Measurements from ENCODE around the gene ASIC3. TPM values are rescaled to one million over a fixed set of nuclear protein-coding genes. Genes with fewer than 3 reads are reported as not detected.

ASIC3 gene
- total and polyA plus RNA-seq, 2 of the 4 experiments (the other 2 are of a cell fraction): 0.74 TPM; not detected in 1

GRCh38 chr7:151032936-151033863 lies 15.1 kb upstream of the ASIC3 start:
- Histone ChIP-seq H3K14ac (replicated peaks; ENCODE audit: low read depth, low read length) (no peak overlapping the region), H3K27ac (ENCODE audit: insufficient read depth, low read length) (no peak overlapping the region), H3K56ac (ENCODE audit: extremely low read depth, insufficient read depth, low read length) (no peak overlapping the region), H4K91ac (ENCODE audit: insufficient read depth, low read depth, low read length) (no peak overlapping the region), H4K20me1 (ENCODE audit: insufficient read depth, low read length) (no peaks in the 10 kb centered on the region), H3K23ac (ENCODE audit: low read depth, low read length) (no peak overlapping the region), H3K27me3 (ENCODE audit: control insufficient read depth, insufficient read depth, low read length) (no peaks in the 10 kb centered on the region), H3K79me1 (ENCODE audit: low read depth in 1 of 2, low read length in 2 of 2) (peaks cover 10 to 26% of the 10 kb centered on the region in 2 experiments; a peak in 3 of 4 replicates), H3K4ac (ENCODE audit: low read depth, low read length) (no peak overlapping the region), H2AFZ (replicated peaks; ENCODE audit: low read length, poor library complexity) (no peak overlapping the region), H2BK15ac (ENCODE audit: low read depth, low read length) (no peak overlapping the region), H2AK5ac (ENCODE audit: low read depth, low read length) (no peak overlapping the region), H3K9me3 (ENCODE audit: control insufficient read depth, insufficient read depth, low read length) (no peaks in the 10 kb centered on the region), H3K4me3 (ENCODE audit: insufficient read depth, low read depth, low read length) (no peak overlapping the region), H3K18ac (ENCODE audit: low read depth, low read length) (no peak overlapping the region), H3K36me3 (ENCODE audit: control insufficient read depth, insufficient read depth, low read length) (peaks cover 30% of the 10 kb centered on the region), H2BK120ac (ENCODE audit: low read depth, low read length) (no peak overlapping the region), H4K8ac (ENCODE audit: low read depth in 2 of 2, low read length in 2 of 2) (no peak overlapping the region), H2BK5ac (ENCODE audit: low read depth, low read length, poor library complexity, severe bottlenecking) (no peak overlapping the region), H4K5ac (ENCODE audit: low read depth, low read length) (no peak overlapping the region), H3K9ac (ENCODE audit: low read depth, low read length) (no peak overlapping the region), H3K9me1 (ENCODE audit: insufficient read depth, low read length) (peaks cover 3% of the 10 kb centered on the region; the same call in 1 of the 2 replicates), H3K4me1 (ENCODE audit: control insufficient read depth, insufficient read depth, low read length) (peaks cover 3% of the 10 kb centered on the region; the same call in 1 of the 2 replicates), H3K4me2 (ENCODE audit: low read depth, low read length) (no peak overlapping the region), H2BK20ac (ENCODE audit: low read depth, low read length) (no peak overlapping the region), H2AK9ac (replicated peaks; ENCODE audit: low read depth, low read length, poor library complexity) (no peak overlapping the region)
- TF ChIP-seq ELK1 (IDR thresholded peaks at IDR 0.05; ENCODE audit: borderline replicate concordance, low read depth, low read length) (no peak), CTCF (conservative IDR thresholded peaks at IDR 0.05; ENCODE audit: low read depth, low read length) (0 out of 2 replicates have a peak, but pooled peaks have one; percentile 8)
- CTCF ChIA-PET: interaction anchor here (0.5 kb wide), 1 partner anchor 21 kb away, joined by 3 read pairs; no protein-coding TSS in a partner anchor
- no TSS peak for BruUV-seq (replicated peaks)
- DNase-seq: no peak
- intact Hi-C loops (cut with micrococcal nuclease): no loop called here
- no peak for ATAC-seq (ENCODE audit: low read depth)
- POLR2A ChIA-PET (ENCODE audit: unreplicated experiment): no interaction called here
- dilution Hi-C loops (cut with HindIII; ENCODE audit: low sequenced_read_pairs, unreplicated experiment): no loop called here
- 80% methylated on average over 3 of the region's 17 CpGs; no CpG with 5 or more reads in 1 of the 2 experiments for WGBS, 2 experiments (ENCODE audit: extremely low coverage in 2 of 2, insufficient read length in 1 of 2)
- in situ Hi-C loops (cut with MboI; ENCODE audit: low sequenced_read_pairs): no loop called here

All from IMR-90 (cell line).